Esophagus (tissue), 2 donors: ENCODE results near the gene KRT72. TPM values are rescaled to one million over a fixed set of nuclear protein-coding genes. Genes with fewer than 3 reads are reported as not detected.
"Not testable (repeated sequence)": the region's sequence is repeated elsewhere in the genome, so short reads cannot be mapped to it uniquely, and the experiment has no call there.

Experiments
- H3K27ac ChIP-seq, 2 donors: one replicate each; pipeline ENCODE4 v1.5.1; 2013; ENCODE audit warnings: low read depth in 2 of 2, mild to moderate bottlenecking in 2 of 2, inconsistent platforms in 1 of 2, low read length in 1 of 2, moderate library complexity in 1 of 2
- H3K27me3 ChIP-seq, 2 donors: one replicate each; pipeline ENCODE4 v1.6.1; 2013; ENCODE audit warnings: low read length in 2 of 2, control low read depth in 1 of 2, mild to moderate bottlenecking in 1 of 2; ENCODE audit not compliant: insufficient read depth in 2 of 2, control insufficient read depth in 1 of 2
- H3K36me3 ChIP-seq, 2 donors: one replicate each; pipeline ENCODE4 v1.6.1; 2013; ENCODE audit warnings: low read length in 1 of 2; ENCODE audit not compliant: control insufficient read depth in 2 of 2, insufficient read depth in 2 of 2
- H3K4me1 ChIP-seq, 2 donors: one replicate each; pipeline ENCODE4 v1.6.1; 2013; ENCODE audit warnings: low read length in 1 of 2; ENCODE audit not compliant: control insufficient read depth in 2 of 2, insufficient read depth in 2 of 2
- H3K4me3 ChIP-seq, 2 donors: one replicate each; pipeline ENCODE4 v1.5.1; 2013; ENCODE audit warnings: low read length in 2 of 2, mild to moderate bottlenecking in 2 of 2, low read depth in 1 of 2, moderate library complexity in 1 of 2
- H3K9me3 ChIP-seq, 2 donors: one replicate each; pipeline ENCODE4 v1.6.1; 2013; ENCODE audit warnings: mild to moderate bottlenecking in 2 of 2, low read depth in 1 of 2, low read length in 1 of 2, moderate library complexity in 1 of 2; ENCODE audit not compliant: control insufficient read depth in 2 of 2, insufficient read depth in 1 of 2
- WGBS, 2 donors: extraction: QIAGEN DNeasy Blood & Tissue Kit; methylation state at CpG; one replicate each; pipeline ENCODE4 v1.1.7; 2013; 5-methylcytosine and 5-hydroxymethylcytosine counted together
- polyA plus RNA-seq, 2 donors: library from polyadenylated mRNA; stranded (reverse); fragments of 200-250 nt; gene quantifications; one replicate each; pipeline ENCODE4 v1.2.3, GENCODE V29; 2013
- donor health status: healthy with polysubstance abuse.
- donor health status: Bipolar disorder and iron deficiency.

The KRT72 gene
- polyA plus RNA-seq, 2 donors = not detected

GRCh38 chr12:52601671-52602070, 408 bp upstream of the KRT72 start:
- H3K4me3 ChIP-seq = no peak overlapping the region
- no peak overlapping the region for H3K27ac ChIP-seq
- no peaks in the 10 kb centered on the region for H3K36me3 ChIP-seq
- no peaks in the 10 kb centered on the region for H3K4me1 ChIP-seq
- 72 to 83% methylated on average over 4 of the region's 4 CpGs for WGBS, 2 donors
- H3K9me3 ChIP-seq = peaks cover 0 to 4% of the 10 kb centered on the region in 2 donors
- H3K27me3 ChIP-seq = no peaks in the 10 kb centered on the region

DNA sequence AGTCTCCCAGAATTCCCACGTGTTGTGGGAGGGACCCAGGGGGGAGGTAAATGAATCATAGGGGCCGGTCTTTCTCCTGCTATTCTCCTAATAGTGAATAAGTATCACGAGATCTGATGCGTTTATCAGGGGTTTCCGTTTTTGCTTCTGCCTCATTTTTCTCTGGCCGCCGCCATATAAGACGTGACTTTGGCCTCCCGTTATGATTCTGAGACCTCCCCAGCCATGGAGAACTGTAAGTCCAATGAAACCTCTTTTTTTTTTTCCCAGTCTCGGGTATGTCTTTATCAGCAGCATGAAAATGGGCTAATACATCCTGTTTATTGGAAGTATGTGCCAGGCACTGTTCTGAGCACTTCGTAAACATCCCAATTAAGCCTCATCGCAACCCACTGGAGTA, 788 bp downstream of the KRT72 start:
- WGBS, 2 donors = 88 to 90% methylated on average over 12 of the region's 12 CpGs

DNA sequence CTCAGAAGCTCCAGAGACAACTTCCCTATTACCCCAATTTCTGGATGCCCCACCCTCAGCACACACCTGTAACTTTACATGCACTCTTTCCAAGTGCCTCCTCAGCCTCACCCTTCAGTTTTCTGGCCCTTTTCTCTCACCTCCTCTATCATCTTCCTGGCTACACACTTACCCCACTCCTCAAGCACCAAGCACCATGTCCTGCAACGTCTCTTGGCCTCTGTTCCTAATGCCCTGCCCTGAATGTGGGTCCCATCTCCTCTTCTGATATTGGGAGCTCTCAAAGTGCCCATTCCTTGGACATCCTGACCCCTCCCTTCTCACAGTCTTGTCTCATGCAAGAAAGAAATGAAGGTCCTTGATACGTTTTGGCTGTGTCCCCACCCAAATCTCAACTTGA, 1.2 kb downstream of the KRT72 start:
- Histone ChIP-seq H3K36me3 (no peaks in the 10 kb centered on the region), H3K4me3 (no peak overlapping the region), H3K27ac (no peak overlapping the region), H3K27me3 (no peaks in the 10 kb centered on the region), H3K4me1 (no peaks in the 10 kb centered on the region), H3K9me3 (peaks cover 0 to 4% of the 10 kb centered on the region in 2 donors)
- 65 to 67% methylated on average over 2 of the region's 2 CpGs for WGBS, 2 donors

More for the DNA sequence above, 788 bp downstream of the KRT72 start:
- Histone ChIP-seq H3K27me3 (no peaks in the 10 kb centered on the region), H3K36me3 (no peaks in the 10 kb centered on the region), H3K4me1 (no peaks in the 10 kb centered on the region), H3K4me3 (no peak overlapping the region), H3K9me3 (peaks cover 0 to 4% of the 10 kb centered on the region in 2 donors), H3K27ac (no peak overlapping the region)

DNA sequence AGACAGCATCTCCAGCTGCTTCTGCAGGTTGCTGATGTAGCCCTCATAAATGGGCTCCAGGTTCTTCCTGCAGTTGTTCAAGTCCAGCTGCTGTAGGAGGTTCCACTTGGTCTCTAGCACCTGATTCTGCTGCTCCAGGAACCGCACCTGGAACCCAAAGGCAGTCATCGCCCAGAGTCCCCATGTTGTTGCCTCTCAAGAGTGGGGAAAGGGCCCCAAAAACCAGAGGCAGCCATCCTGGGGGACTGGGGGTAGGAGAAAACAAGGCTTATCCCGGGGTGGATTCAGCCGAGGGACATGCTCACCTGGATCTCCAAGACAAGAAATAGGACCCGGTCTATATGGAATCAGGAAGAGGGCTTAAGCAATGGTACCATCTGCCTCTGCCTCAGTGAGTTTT, 2.3 kb downstream of the KRT72 start:
- Histone ChIP-seq H3K36me3 (no peaks in the 10 kb centered on the region), H3K4me1 (no peaks in the 10 kb centered on the region), H3K27ac (no peak overlapping the region), H3K4me3 (no peak overlapping the region), H3K27me3 (no peaks in the 10 kb centered on the region), H3K9me3 (peaks cover 0 to 4% of the 10 kb centered on the region in 2 donors)
- WGBS, 2 donors = 88 to 93% methylated on average over 5 of the region's 5 CpGs

DNA sequence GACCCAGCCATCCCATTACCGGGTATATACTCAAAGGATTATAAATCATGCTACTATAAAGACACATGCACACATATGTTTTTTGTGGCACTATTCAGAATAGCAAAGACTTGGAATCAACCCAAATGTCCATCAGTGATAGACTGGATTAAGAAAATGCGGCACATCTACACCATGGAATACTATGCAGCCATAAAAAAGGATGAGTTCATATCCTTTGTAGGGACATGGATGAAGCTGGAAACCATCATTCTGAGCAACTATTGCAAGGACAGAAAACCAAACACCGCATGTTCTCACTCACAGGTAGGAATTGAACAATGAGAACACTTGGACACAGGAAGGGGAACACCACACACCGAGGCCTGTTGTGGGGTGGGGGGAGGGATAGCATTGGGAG, 7.0 kb downstream of the KRT72 start:
- not testable (repeated sequence) for H3K4me1 ChIP-seq, H3K27ac ChIP-seq, H3K4me3 ChIP-seq, H3K27me3 ChIP-seq, H3K9me3 ChIP-seq, H3K36me3 ChIP-seq
- WGBS, 2 donors = 95 to 99% methylated on average over 4 of the region's 4 CpGs

DNA sequence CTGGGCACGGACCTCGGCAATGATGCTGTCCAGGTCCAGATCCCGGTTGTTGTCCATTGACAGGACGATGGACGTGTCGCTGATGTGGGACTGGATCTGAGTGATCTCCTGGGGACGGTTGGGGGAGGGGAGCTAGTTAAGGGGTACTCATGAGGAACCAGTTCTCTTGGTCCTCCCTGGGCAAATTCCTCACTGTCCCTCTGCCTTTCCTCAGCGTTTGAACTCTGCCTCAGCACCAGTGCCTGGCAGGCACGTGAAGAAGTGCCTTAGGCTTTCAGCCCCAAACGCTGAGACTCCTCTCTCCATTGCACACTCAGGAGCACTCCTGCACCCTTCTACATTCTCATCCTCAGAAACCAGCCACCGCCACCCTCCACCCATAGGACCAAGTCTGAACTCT, 9.7 kb downstream of the KRT72 start:
- 91 to 92% methylated on average over 11 of the region's 11 CpGs for WGBS, 2 donors

GRCh38 chr12:52590021-52590420, 11.2 kb downstream of the KRT72 start:
- Histone ChIP-seq H3K4me1 (no peaks in the 10 kb centered on the region), H3K4me3 (no peak overlapping the region), H3K36me3 (no peaks in the 10 kb centered on the region), H3K9me3 (no peaks in the 10 kb centered on the region), H3K27ac (no peak overlapping the region), H3K27me3 (no peaks in the 10 kb centered on the region)
- 87 to 91% methylated on average over 6 of the region's 6 CpGs for WGBS, 2 donors

More for the DNA sequence above, 9.7 kb downstream of the KRT72 start:
- Histone ChIP-seq H3K27ac (no peak overlapping the region), H3K4me1 (no peaks in the 10 kb centered on the region), H3K27me3 (no peaks in the 10 kb centered on the region), H3K36me3 (no peaks in the 10 kb centered on the region), H3K9me3 (no peaks in the 10 kb centered on the region), H3K4me3 (no peak overlapping the region)

DNA sequence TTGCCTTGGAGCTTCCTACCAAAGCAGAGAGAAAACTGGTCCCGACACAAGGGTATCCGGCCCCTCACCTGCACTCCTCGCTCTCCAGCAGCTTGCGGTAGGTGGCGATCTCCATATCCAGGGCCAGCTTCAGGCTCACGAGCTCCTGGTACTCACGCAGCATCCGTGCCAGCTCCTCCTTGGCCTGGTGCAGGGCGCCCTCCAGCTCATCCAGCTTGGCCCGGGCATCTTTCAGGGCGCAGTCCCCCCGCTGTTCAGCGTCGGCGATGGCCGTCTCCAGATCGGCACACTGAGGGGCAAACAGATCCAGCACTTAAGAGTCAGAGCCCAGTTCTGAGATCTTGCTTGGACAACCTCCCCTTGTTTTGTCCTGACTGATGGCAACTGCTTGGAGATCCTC, 13.7 kb downstream of the KRT72 start:
- 83 to 88% methylated on average over 17 of the region's 17 CpGs for WGBS, 2 donors
- Histone ChIP-seq H3K4me3 (no peak overlapping the region), H3K27me3 (no peaks in the 10 kb centered on the region), H3K27ac (no peak overlapping the region), H3K9me3 (no peaks in the 10 kb centered on the region), H3K4me1 (no peaks in the 10 kb centered on the region), H3K36me3 (no peaks in the 10 kb centered on the region)

GRCh38 chr12:52585946-52586345, 15.3 kb downstream of the KRT72 start:
- 68 to 75% methylated on average over 9 of the region's 9 CpGs for WGBS, 2 donors
- Histone ChIP-seq H3K36me3 (no peaks in the 10 kb centered on the region), H3K4me3 (no peak overlapping the region), H3K27ac (no peak overlapping the region), H3K9me3 (no peaks in the 10 kb centered on the region), H3K27me3 (no peaks in the 10 kb centered on the region), H3K4me1 (peaks cover 0 to 4% of the 10 kb centered on the region in 2 donors)

DNA sequence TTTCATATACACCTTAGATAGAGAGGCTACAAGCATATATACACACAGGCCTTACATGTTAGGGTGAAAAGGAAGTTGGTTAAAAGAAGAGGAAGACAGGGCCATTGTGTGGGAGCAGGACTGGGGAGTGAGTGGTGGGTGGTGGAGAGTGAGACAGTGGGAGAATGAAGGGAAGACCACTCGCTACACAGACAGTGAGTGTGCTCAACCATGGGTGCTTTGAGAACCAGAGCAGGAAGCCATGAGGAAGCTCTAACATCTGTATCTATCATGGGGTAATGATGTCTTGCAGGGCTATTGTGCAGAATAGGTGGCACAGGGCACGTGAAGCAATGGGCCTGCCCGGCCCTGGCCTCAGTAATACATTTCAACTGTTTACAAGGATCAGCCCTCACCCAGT, 16.2 kb downstream of the KRT72 start:
- Histone ChIP-seq H3K27ac (no peak overlapping the region), H3K9me3 (no peaks in the 10 kb centered on the region), H3K27me3 (no peaks in the 10 kb centered on the region), H3K4me1 (peaks cover 0 to 7% of the 10 kb centered on the region in 2 donors), H3K4me3 (no peak overlapping the region), H3K36me3 (no peaks in the 10 kb centered on the region)
- WGBS, 2 donors = 84 to 89% methylated on average over 3 of the region's 3 CpGs
